ENCODE measurements around the gene LSM6. TPM values are rescaled to one million over a fixed set of nuclear protein-coding genes. Genes with fewer than 3 reads are reported as not detected.

The LSM6 gene
- total and polyA plus RNA-seq, 2 experiments from 2014 or later = 32.3 to 40.8 TPM

DNA sequence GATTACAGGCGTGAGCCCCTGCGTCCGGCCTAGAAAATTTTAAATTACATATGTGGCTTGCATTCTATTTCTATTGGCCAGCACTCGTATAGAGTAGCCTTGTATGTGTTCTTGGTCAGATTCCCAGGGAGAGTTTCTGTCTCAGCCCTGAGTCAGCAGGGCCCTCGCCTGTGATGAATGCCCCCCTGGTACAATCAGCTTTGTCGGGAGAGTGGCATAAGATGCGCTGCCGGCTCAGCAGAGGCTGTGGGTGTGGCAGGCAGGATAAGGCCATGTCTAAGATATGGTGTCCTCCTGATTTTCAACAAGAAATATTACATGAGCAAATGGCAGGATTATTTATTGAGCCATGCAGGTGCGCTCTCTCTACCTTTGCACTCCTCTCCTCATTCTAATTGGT is 37.3 kb downstream of the LSM6 start:
- Histone ChIP-seq H3K4me3 (no peak overlapping the region), H3K9me2 (ENCODE audit: insufficient read depth) (no peaks in the 10 kb centered on the region), H3F3A (ENCODE audit: insufficient read depth) (no peaks in the 10 kb centered on the region), H3K4me2 (ENCODE audit: unreplicated experiment) (no peak overlapping the region), H2AFZ (no peak overlapping the region), H4K20me1 (ENCODE audit: insufficient read depth) (no peaks in the 10 kb centered on the region), H3K9me3 (ENCODE audit: low read depth) (no peaks in the 10 kb centered on the region), H3K27me3 (replicated peaks; ENCODE audit: insufficient read depth) (no peaks in the 10 kb centered on the region), H3K9ac (no peak overlapping the region), H3K79me2 (ENCODE audit: insufficient read depth) (no peaks in the 10 kb centered on the region), H3K4me1 (ENCODE audit: insufficient read depth) (no peaks in the 10 kb centered on the region), H3K36me3 (ENCODE audit: low read depth) (no peaks in the 10 kb centered on the region), H3K27ac (no peak overlapping the region)
- TF ChIP-seq EZH2phosphoT487 (IDR thresholded peaks at IDR 0.05; ENCODE audit: insufficient read depth, low read depth) (no peak), EZH2 (IDR thresholded peaks at IDR 0.05; ENCODE audit: insufficient read depth, poor library complexity, severe bottlenecking) (no peak)
- WGBS, 2 experiments (ENCODE audit: low coverage in 1 of 2, low lambda C conversion rate in 2 of 2, missing lambda C conversion rate in 2 of 2) = 81 to 82% methylated on average over 9 of the region's 9 CpGs
- peak; percentile 4 for DNase-seq
- in situ Hi-C loops (cut with MboI) = no loop called here

- 62 to 64% methylated on average over 5 of the region's 5 CpGs for WGBS, 2 experiments (ENCODE audit: low coverage in 1 of 2, low lambda C conversion rate in 2 of 2, missing lambda C conversion rate in 2 of 2)
These were observed 38.7 kb downstream of the LSM6 start, which contains the start of gene REELD1 for GRCh38 chr4:146214238-146214637. Gene REELD1 (plus strand): TSS chr4:146214538. CDS start chr4:146216953, 2,415 bp downstream.

GRCh38 chr4:146222313-146222712 is 46.8 kb downstream of the LSM6 start:
- no peak overlapping the region for H3K4me2 ChIP-seq (ENCODE audit: unreplicated experiment)
- H3F3A ChIP-seq (ENCODE audit: insufficient read depth) = no peaks in the 10 kb centered on the region
- TF ChIP-seq EZH2phosphoT487 (IDR thresholded peaks at IDR 0.05; ENCODE audit: insufficient read depth, low read depth) (no peak), EZH2 (IDR thresholded peaks at IDR 0.05; ENCODE audit: insufficient read depth, poor library complexity, severe bottlenecking) (no peak)
- H3K9ac ChIP-seq = no peak overlapping the region
- no peaks in the 10 kb centered on the region for H3K4me1 ChIP-seq (ENCODE audit: insufficient read depth)
- DNase-seq = peak; percentile 39
- H2AFZ ChIP-seq = no peak overlapping the region
- WGBS, 2 experiments (ENCODE audit: low coverage in 1 of 2, low lambda C conversion rate in 2 of 2, missing lambda C conversion rate in 2 of 2) = 70 to 73% methylated on average over 8 of the region's 8 CpGs
- H3K4me3 ChIP-seq = no peak overlapping the region
- H3K79me2 ChIP-seq (ENCODE audit: insufficient read depth) = no peaks in the 10 kb centered on the region
- in situ Hi-C loops (cut with MboI) = no loop called here
- no peaks in the 10 kb centered on the region for H3K36me3 ChIP-seq (ENCODE audit: low read depth)
- H3K9me3 ChIP-seq (ENCODE audit: low read depth) = no peaks in the 10 kb centered on the region
- H3K27me3 ChIP-seq (replicated peaks; ENCODE audit: insufficient read depth) = no peaks in the 10 kb centered on the region
- no peak overlapping the region for H3K27ac ChIP-seq
- H3K9me2 ChIP-seq (ENCODE audit: insufficient read depth) = no peaks in the 10 kb centered on the region
- no peaks in the 10 kb centered on the region for H4K20me1 ChIP-seq (ENCODE audit: insufficient read depth)

More at GRCh38 chr4:146214238-146214637, 38.7 kb downstream of the LSM6 start, which contains the start of gene REELD1:
- Histone ChIP-seq H3K27me3 (replicated peaks; ENCODE audit: insufficient read depth) (no peaks in the 10 kb centered on the region), H3K9me3 (ENCODE audit: low read depth) (no peaks in the 10 kb centered on the region), H3K27ac (no peak within 1 kb of the TSS), H3F3A (ENCODE audit: insufficient read depth) (no peaks in the 10 kb centered on the region), H2AFZ (no peak within 1 kb of the TSS), H4K20me1 (ENCODE audit: insufficient read depth) (no peaks in the 10 kb centered on the region), H3K9ac (no peak within 1 kb of the TSS), H3K9me2 (ENCODE audit: insufficient read depth) (no peaks in the 10 kb centered on the region), H3K4me2 (ENCODE audit: unreplicated experiment) (no peak within 1 kb of the TSS), H3K36me3 (ENCODE audit: low read depth) (no peaks in the 10 kb centered on the region), H3K4me1 (ENCODE audit: insufficient read depth) (no peaks in the 10 kb centered on the region), H3K79me2 (ENCODE audit: insufficient read depth) (no peaks in the 10 kb centered on the region), H3K4me3 (no peak within 1 kb of the TSS)
- DNase-seq = no peak
- TF ChIP-seq EZH2phosphoT487 (IDR thresholded peaks at IDR 0.05; ENCODE audit: insufficient read depth, low read depth) (no peak), EZH2 (IDR thresholded peaks at IDR 0.05; ENCODE audit: insufficient read depth, poor library complexity, severe bottlenecking) (no peak)
- in situ Hi-C loops (cut with MboI) = no loop called here

DNA sequence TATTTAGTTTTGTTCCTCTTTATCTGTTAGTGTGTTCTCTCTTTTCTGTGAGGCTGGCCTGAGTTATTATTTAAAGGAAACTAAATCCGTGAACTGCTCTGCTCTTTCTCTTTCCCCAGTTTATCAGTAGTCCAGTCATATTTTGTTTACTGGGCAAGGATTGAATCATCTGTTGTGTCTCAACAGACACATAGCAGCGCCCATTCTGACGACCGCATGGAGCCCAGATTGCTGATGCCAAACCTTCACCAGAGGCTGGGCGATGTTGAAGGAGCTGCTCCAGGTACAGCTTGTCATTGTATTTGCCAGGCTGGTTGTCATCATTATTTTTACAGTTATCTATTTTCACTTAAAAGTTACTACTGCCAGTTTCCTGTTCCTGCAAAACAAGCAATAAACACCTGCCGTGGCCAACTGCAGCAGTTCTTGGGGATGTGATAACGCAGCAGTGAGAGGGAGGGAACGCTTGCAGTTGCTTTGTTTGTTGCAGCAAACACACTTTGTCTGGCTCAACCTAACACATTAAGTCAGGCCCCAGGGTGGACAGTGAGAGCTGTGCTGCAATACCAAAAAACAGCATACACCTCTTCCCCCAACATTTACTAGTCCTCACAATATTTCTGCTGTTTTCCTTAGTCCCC is 48.9 kb downstream of the LSM6 start:
- DNase-seq = peak; percentile 56
- in situ Hi-C loops (cut with MboI) = no loop called here
- Histone ChIP-seq H3K4me3 (no peak overlapping the region), H3K4me1 (ENCODE audit: insufficient read depth) (no peaks in the 10 kb centered on the region), H3K79me2 (ENCODE audit: insufficient read depth) (no peaks in the 10 kb centered on the region), H3K4me2 (ENCODE audit: unreplicated experiment) (no peak overlapping the region), H3K9me2 (ENCODE audit: insufficient read depth) (no peaks in the 10 kb centered on the region), H3K27me3 (replicated peaks; ENCODE audit: insufficient read depth) (no peaks in the 10 kb centered on the region), H3K36me3 (ENCODE audit: low read depth) (no peaks in the 10 kb centered on the region), H4K20me1 (ENCODE audit: insufficient read depth) (no peaks in the 10 kb centered on the region), H3K27ac (no peak overlapping the region), H3K9me3 (ENCODE audit: low read depth) (no peaks in the 10 kb centered on the region), H3F3A (ENCODE audit: insufficient read depth) (no peaks in the 10 kb centered on the region), H3K9ac (no peak overlapping the region), H2AFZ (0 out of 2 replicates have a peak overlapping the region, but pooled peaks have one; percentile 20)
- WGBS, 2 experiments (ENCODE audit: low coverage in 1 of 2, low lambda C conversion rate in 2 of 2, missing lambda C conversion rate in 2 of 2) = 26 to 30% methylated on average over 8 of the region's 8 CpGs
- TF ChIP-seq EZH2 (IDR thresholded peaks at IDR 0.05; ENCODE audit: insufficient read depth, poor library complexity, severe bottlenecking) (no peak), EZH2phosphoT487 (IDR thresholded peaks at IDR 0.05; ENCODE audit: insufficient read depth, low read depth) (no peak)
